ENCODE results near the gene MTF2. TPM values are rescaled to one million over a fixed set of nuclear protein-coding genes. Genes with fewer than 3 reads are reported as not detected.
A peak's percentile ranks its signal among the peaks of the same experiment; 100 is the strongest.

The MTF2 gene
- total and polyA plus RNA-seq, 4 donors = 3.2 to 17.8 (median 12.6) TPM

- TF ChIP-seq CTCF (IDR thresholded peaks at IDR 0.05; ENCODE audit: low read depth, low read length, missing input control) (peak; percentile 79), MAX (IDR thresholded peaks at IDR 0.05) (no peak), NR2F2 (IDR thresholded peaks at IDR 0.05) (no peak), ATF3 (IDR thresholded peaks at IDR 0.05) (no peak), RAD21 (IDR thresholded peaks at IDR 0.05) (peak; percentile 94)
Measured at GRCh38 chr1:93061895-93062792, 16.9 kb upstream of the MTF2 start (continued).

- no peaks in the 10 kb centered on the region for H3K36me3 ChIP-seq (ENCODE audit: control insufficient read depth in 4 of 4, insufficient read depth in 3 of 4, low read depth in 1 of 4, low read length in 3 of 4)
- H3K27ac ChIP-seq (ENCODE audit: low read depth in 1 of 2, low read length in 2 of 2) = no peak overlapping the region
- H3K4me1 ChIP-seq (ENCODE audit: control insufficient read depth in 4 of 4, insufficient read depth in 4 of 4, low read length in 3 of 4) = peaks cover 0 to 17% (median 15%) of the 10 kb centered on the region in 4 donors
- TF ChIP-seq ZBTB33 (IDR thresholded peaks at IDR 0.05) (no peak), SP1 (IDR thresholded peaks at IDR 0.05) (no peak), MAX (IDR thresholded peaks at IDR 0.05) (no peak), TAF1 (conservative IDR thresholded peaks at IDR 0.05) (no peak), REST (IDR thresholded peaks at IDR 0.05) (no peak), HNF4A (conservative IDR thresholded peaks at IDR 0.05) (no peak), HNF4G (IDR thresholded peaks at IDR 0.05) (no peak)
- H3K4me3 ChIP-seq (ENCODE audit: low read depth in 1 of 3, low read length in 3 of 3) = no peak overlapping the region
- H3K9me3 ChIP-seq (ENCODE audit: control insufficient read depth in 4 of 4, low read length in 3 of 4) = no peaks in the 10 kb centered on the region
- DNase-seq (ENCODE audit: low spot score) = no peak
- H3K27me3 ChIP-seq (ENCODE audit: control insufficient read depth in 4 of 4, insufficient read depth in 4 of 4, low read length in 3 of 4) = no peaks in the 10 kb centered on the region
- H3K9ac ChIP-seq (ENCODE audit: low read depth in 1 of 2, low read length in 2 of 2) = no peak overlapping the region
- WGBS = 81% methylated on average over 4 of the region's 4 CpGs
Measured at GRCh38 chr1:93076268-93076667, 2.8 kb upstream of the MTF2 start.

Measured in liver (tissue), 9 donors.